Adrenal gland (tissue), 5 donors: Measurements from ENCODE around the gene NDRG2.

ENCODE experiments used
- CTCF ChIP-seq, 6 experiments: fragments of 450-650 bp in 4 of 6; fragments of 200-600 bp in 2 of 6; sonication (generic) in 1 of 6; IDR thresholded peaks; 1 replicate in 5 of 6; 2 replicates in 1 of 6; pipeline versions ENCODE4 v1.5.1 to v1.8.0; 2016 to 2021; ENCODE audit warnings: antibody characterized with exemption in 6 of 6, mild to moderate bottlenecking in 2 of 6, moderate library complexity in 1 of 6
- POLR2A ChIP-seq, 2 donors: fragments of 450-650 bp; IDR thresholded peaks; one replicate each; pipeline ENCODE4 v1.6.1; 2017; ENCODE audit warnings: antibody characterized with exemption in 2 of 2, mild to moderate bottlenecking in 2 of 2, moderate library complexity in 1 of 2
- donor health status: DM: no; HTN: no; CAD: no.

GRCh38 chr14:21034707-21035106 is 9.8 kb upstream of the NDRG2 start, which contains the start of gene RNASE13:
- TF ChIP-seq CTCF (IDR thresholded peaks at IDR 0.05) (no peak), POLR2A (IDR thresholded peaks at IDR 0.05) (no peak)
